ENCODE data around the gene LRRTM2.

GRCh38 chr5:138819081-138819480, 56.1 kb downstream of the LRRTM2 start:
- TF ChIP-seq ZFP30 (CRISPR knock-in tag; IDR thresholded peaks at IDR 0.05) (no peak), ARNTL (CRISPR knock-in tag; IDR thresholded peaks at IDR 0.05; ENCODE audit: borderline replicate concordance, low read depth) (no peak), ZC3H10 (CRISPR knock-in tag; IDR thresholded peaks at IDR 0.05) (no peak)
